Body of pancreas (tissue), 4 donors: Measurements from ENCODE around the gene ZNF592.

ENCODE experiments used
- CTCF ChIP-seq, 7 experiments: fragments of 450-650 bp in 4 of 7; fragments of 200-600 bp in 3 of 7; sonication (generic) in 3 of 7; IDR thresholded peaks; one replicate each; pipeline ENCODE4 v1.5.1; 2016 to 2019; ENCODE audit warnings: antibody characterized with exemption in 7 of 7
- POLR2A ChIP-seq, 3 donors: fragments of 450-650 bp; IDR thresholded peaks; one replicate each; pipeline ENCODE4 v1.6.1; 2016; ENCODE audit warnings: antibody characterized with exemption in 3 of 3, mild to moderate bottlenecking in 2 of 3

- TF ChIP-seq CTCF (IDR thresholded peaks at IDR 0.05) (no peak), POLR2A (IDR thresholded peaks at IDR 0.05) (no peak)
Measured at GRCh38 chr15:84772031-84772430, 23.6 kb downstream of the ZNF592 start.
